ENCODE data around the gene TLCD3B.

DNA sequence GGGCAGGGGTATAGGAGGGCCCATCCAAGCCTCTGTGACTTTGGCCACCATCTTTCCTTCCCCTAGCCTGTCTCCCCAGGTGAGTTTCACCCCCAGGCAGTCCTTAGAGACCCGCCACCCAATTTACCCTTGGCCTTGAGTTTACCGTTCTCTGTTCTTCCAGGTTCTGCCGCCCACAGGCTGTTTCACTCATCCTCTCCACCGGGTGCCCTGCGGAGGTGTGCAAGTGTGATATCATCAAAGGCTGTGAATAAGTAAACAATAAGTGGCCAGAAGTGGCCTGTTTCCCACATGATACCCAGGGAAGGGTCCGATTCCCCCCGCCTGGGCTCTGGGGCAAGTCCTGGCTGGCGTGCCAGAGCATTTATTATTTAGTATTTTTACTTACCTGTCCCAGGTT, 15.1 kb upstream of the TLCD3B start:
- no peak for TF ChIP-seq POLR2A (IDR thresholded peaks at IDR 0.05)
- TF ChIP-seq CTCF (IDR thresholded peaks at IDR 0.05): no peak
- TF ChIP-seq POLR2AphosphoS5 (IDR thresholded peaks at IDR 0.05): no peak
